ENCODE data around the gene NEUROG1.

Gene NEUROG1

DNA sequence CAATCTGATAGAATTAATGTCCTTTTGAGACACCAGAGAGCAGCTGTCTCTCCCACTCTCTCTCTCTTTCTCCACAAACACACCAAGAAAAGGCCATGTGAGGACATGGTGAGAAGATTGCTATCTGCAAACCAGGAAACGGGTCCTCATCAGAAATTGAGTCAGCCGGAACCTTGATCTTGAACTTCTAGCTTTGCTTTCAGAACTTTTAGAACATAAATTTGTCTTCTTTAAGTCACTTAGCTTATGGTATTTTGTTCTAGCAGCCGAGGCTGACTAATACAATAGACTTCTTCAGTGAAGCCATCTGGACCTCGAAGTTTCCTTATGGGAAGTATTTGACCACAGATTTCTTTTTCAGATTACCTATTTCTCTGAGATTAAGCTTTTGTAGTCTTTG lies 18.1 kb downstream of the NEUROG1 start:
- no peak overlapping the region for H3K4me3 ChIP-seq (ENCODE audit: low read depth, low read length)
- TF ChIP-seq, protein P1, sequence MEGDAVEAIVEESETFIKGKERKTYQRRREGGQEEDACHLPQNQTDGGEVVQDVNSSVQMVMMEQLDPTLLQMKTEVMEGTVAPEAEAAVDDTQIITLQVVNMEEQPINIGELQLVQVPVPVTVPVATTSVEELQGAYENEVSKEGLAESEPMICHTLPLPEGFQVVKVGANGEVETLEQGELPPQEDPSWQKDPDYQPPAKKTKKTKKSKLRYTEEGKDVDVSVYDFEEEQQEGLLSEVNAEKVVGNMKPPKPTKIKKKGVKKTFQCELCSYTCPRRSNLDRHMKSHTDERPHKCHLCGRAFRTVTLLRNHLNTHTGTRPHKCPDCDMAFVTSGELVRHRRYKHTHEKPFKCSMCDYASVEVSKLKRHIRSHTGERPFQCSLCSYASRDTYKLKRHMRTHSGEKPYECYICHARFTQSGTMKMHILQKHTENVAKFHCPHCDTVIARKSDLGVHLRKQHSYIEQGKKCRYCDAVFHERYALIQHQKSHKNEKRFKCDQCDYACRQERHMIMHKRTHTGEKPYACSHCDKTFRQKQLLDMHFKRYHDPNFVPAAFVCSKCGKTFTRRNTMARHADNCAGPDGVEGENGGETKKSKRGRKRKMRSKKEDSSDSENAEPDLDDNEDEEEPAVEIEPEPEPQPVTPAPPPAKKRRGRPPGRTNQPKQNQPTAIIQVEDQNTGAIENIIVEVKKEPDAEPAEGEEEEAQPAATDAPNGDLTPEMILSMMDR (IDR thresholded peaks at IDR 0.05; ENCODE audit: low read depth, low read length), result no peak

DNA sequence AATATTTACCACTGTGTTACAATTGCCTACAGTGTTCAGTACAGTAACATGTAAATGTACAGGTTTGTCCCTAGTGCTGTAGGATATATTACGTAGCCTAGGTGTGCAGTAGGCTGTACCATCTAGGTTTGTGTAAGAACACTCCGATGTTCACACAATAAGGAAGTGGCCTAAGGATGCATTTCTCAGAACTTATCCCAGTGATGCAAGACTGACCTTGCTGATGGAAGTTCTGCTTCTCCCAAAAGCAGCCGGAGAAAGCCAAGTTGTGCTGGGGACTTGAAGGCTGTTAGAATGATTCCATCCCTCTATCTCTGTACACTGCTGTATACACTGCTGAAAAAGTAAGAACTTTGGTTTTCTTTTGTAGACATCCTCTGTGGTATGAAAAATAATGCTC lies 21.6 kb downstream of the NEUROG1 start:
- no peak overlapping the region for H3K4me3 ChIP-seq (ENCODE audit: low read depth, low read length)
- TF ChIP-seq, protein P1 (IDR thresholded peaks at IDR 0.05; ENCODE audit: low read depth, low read length), result no peak

DNA sequence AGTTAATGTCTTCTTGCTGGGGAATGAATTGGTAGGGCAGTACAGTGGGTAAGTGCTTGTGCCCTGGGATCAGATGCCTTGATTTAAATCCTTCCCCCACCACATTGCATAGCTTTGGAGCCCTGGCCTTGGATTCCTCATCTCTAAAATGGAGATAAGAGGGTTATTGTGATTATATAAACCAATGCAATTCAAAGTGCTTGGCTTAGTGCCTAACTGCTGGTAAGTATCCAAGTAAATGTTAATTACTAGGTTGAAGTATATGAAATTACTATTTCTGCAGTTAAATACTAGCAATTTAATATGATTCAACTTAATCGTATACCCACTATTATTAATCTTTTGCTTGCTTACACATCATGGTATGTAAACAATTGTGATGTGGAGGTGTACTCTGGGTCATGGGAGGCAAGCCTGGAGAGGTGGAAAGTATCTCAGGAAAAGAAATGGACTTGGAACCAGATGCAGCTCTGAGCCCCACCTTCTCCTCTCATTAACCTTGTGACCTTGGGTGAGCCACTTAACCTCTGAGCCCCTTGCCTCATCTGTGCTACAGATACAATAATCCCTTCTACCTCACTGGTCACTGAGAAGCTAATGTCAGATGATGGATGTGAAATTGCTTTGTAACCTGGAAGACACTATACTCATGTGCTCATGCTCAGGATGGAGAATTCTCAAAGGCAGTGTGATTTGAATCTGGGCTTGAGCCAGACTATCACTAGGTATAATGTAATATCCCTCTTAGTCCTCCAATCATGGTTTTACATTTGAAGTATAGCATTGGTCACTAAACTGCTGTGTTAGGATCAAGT lies 23.8 kb downstream of the NEUROG1 start:
- TF ChIP-seq, protein P1 (IDR thresholded peaks at IDR 0.05; ENCODE audit: low read depth, low read length), result no peak

DNA sequence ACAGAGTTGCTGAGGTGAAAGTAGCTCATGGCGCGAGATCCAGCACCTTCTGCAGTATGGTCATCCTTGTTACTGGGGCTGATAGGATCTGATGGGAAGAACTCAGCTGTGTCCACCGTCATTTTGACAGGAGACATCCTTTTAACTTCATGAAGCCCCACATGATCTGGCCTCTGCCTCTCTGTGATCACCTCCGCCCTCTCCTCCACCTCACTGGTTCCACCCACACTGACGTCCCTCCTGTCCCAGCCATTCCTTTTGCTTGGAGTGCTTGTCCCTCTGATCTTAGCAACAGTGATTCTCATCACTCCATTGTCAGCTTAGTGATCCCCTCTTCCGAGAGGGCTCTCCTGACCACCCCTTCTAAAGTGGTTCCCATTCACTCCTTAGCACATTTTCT lies 25.8 kb downstream of the NEUROG1 start:
- TF ChIP-seq, protein P1 (IDR thresholded peaks at IDR 0.05; ENCODE audit: low read depth, low read length), result no peak
- H3K4me3 ChIP-seq (ENCODE audit: low read depth, low read length), result no peak overlapping the region

More for the DNA sequence above, 23.8 kb downstream of the NEUROG1 start:
- H3K4me3 ChIP-seq (ENCODE audit: low read depth, low read length), result no peak overlapping the region

DNA sequence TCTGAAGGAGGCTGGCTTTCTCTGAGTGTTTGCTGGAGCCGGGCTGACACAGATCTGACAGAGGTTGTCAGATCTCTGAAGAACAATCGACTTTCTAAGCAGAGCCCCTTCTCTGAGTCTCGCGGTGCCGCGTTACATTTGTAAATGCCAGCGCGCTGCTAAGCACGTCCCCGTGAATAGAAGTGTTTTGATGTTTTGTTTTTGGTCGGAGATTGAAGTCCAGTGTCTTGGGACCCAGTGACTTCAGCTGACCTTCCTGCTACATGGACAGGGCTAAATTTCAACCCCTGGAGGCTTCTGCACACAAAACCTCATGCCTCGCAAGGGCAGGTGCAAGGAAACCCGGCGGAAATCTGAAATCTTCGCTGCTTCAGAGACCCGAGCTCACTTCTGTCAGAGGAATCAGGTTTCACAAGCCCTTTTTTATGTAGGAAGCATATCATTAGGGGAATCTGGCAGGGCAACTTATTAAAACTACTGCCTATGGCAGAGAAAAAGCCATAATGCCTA lies 27.2 kb downstream of the NEUROG1 start:
- H3K4me3 ChIP-seq (ENCODE audit: low read depth, low read length), result no peak overlapping the region
- TF ChIP-seq, protein P1 (IDR thresholded peaks at IDR 0.05; ENCODE audit: low read depth, low read length), result no peak

DNA sequence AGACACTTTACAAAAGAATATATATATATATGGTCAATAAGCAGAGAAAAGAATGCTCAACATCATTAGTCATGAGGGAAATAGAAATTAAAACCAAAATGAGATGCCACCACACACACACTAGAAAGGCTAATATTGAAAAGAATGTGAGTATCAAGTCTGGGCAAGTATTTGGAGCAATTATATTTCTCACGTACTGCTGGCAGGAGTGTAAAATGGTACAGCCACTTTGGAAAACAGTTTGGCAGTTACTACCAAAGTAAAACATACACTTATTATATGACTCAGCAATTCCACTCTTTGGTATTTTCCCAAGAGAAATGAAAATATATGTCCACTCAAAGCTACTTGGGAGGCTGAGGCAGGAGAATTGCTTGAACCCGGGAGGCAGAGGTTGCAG lies 29.8 kb downstream of the NEUROG1 start:
- TF ChIP-seq, protein P1 (IDR thresholded peaks at IDR 0.05; ENCODE audit: low read depth, low read length), result no peak

DNA sequence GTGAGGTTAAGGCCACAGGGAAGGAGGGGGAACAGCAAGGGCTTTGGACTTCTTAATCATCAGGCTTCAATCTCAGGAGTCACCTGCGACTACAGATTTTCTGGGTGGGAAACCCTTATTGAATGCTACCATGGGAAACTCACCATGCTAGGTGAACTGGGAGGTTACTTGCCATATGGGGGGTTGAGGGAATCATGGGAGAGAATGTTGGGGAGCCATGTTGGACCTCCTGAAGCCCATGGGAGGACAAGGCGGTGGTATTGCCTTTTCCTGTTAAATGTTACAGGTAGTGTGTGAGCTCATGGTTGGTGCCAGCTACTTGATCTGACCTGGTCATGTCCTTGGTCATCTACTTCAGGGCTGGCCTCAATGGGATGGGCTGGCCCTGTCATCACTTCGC lies 31.4 kb downstream of the NEUROG1 start:
- TF ChIP-seq, protein P1 (IDR thresholded peaks at IDR 0.05; ENCODE audit: low read depth, low read length), result no peak
- no peak overlapping the region for H3K4me3 ChIP-seq (ENCODE audit: low read depth, low read length)

More for the DNA sequence above, 29.8 kb downstream of the NEUROG1 start:
- H3K4me3 ChIP-seq (ENCODE audit: low read depth, low read length), result no peak overlapping the region

Measured in WI38 (cell line).